T-helper 2 cell treated with Interferon-gamma antibody and Interleukin-4, amounts not matched to agents 100 ng/mL and 5 ng/mL, for 36 hours (primary cell): ENCODE results near the gene KLHL36. TPM values are rescaled to one million over a fixed set of nuclear protein-coding genes. Genes with fewer than 3 reads are reported as not detected.
"Not testable (repeated sequence)": the region's sequence is repeated elsewhere in the genome, so short reads cannot be mapped to it uniquely, and the experiment has no call there.

ENCODE experiments used
- intact Hi-C: fragments of 100-400 bp; cut with micrococcal nuclease; formaldehyde crosslinking; loops from one replicate; pipeline ENCODE4 v1.15.1; 2023
- total RNA-seq: library from RNA; stranded (reverse); gene quantifications from 2 replicates; pipeline ENCODE4 v1.2.3, GENCODE V29; 2022

The KLHL36 gene
- total RNA-seq, 1 donor from 2014 or later = 37.2 TPM

DNA sequence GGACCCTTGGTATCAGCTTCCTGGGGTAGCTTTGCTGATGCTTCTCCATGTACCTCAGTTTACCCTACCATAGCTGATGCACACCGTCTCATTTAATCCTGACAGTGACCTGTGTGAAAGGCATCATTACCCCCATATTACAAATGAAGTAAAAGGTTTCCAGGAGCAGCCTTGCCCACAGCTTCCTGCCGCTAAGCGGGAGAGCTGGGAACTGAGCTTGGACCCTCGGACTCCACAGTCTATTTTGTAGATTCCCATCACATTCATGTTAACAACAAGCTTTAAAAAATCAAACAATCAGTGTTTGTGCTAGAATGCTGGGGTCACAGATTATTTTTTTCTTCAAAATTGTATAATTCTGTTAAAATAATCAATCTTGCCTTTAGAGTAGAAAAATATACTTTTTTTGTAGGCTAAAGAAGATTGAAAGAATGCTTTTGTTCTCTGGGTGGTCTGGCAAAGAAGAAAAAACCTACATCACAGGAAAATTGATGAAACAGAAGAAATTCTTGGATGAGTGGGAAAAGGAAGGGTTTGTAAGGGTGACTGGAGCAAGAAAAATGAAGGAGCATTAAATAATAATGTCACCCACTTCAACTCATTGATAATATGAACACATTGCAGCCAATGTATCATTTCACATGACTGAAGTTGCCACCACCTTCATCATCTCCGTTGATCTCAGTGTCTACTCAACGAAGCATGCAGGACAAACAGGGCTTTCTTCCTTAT lies 41.9 kb downstream of the KLHL36 start:
- intact Hi-C loops = no loop called here

DNA sequence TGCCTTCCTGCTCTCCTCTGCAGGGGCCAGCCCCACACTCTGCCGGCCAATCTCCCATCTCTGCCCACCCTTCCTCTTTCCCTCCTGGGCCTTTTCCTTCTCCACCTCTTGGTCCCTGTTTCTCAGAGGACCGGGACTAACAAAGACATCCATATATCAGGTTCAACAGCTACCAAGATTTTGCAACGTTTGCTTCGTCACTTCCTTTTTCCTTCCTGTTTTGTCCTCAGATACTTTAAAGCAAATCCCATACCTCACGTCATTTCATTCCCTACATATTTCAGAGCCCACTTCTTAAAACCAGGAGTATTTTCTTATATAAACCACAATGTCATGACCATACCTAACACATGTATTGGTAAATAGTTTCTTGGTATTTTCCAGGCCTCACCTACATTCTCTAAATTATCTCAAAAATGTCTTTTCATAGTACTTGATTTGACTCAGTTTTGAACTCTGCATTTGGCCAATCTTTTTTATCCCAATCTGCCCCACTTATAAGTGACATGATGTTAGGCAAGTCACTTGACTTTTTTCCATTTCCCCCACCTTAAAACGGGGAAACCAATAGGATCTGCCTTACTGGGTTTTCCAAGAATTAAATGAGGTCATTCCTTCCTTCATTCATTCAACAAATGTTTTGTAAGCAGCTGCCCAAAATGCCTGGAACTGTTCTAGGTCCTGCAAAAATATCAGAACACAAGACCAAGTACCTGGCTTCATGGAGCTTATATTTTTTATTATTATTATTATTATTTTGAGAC lies 44.3 kb downstream of the KLHL36 start:
- intact Hi-C loops = no loop called here

DNA sequence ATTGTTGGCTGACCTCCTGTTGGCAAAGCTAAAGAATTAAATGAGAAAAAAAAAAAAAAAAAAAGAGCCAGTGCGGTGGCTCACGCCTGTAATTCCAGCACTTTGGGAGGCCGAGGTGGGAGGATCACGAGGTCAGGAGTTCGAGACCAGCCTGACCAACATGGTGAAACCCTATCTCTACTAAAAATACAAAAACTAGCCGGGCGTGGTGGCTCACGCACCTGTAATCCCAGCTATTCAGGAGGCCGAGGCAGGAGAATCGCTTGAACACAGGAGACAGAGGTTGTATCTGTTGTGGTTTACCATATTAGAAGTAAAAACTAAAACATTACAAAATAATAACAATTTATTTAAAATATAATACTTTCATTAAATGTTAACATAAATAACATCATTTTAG lies 45.6 kb downstream of the KLHL36 start:
- intact Hi-C loops = not testable (repeated sequence)

DNA sequence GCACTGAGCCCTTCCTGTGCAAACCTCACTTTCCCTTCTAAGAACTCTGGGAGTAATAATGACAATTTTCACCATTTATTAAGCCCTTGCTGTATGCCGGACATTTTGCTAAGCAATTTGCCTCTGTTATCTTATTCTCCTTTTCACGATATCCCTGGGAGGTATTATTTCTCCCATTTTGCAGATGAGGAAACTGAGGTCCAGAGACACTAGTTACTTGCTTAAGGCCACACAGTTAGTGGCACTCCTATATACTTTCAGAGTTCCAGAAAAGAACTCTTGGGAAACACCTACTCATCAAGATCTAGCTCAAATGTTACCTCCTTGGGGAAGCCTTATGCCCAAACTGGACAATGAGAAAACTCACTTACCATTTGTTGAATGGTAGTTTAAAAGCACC lies 46.7 kb downstream of the KLHL36 start:
- intact Hi-C loops = no loop called here

DNA sequence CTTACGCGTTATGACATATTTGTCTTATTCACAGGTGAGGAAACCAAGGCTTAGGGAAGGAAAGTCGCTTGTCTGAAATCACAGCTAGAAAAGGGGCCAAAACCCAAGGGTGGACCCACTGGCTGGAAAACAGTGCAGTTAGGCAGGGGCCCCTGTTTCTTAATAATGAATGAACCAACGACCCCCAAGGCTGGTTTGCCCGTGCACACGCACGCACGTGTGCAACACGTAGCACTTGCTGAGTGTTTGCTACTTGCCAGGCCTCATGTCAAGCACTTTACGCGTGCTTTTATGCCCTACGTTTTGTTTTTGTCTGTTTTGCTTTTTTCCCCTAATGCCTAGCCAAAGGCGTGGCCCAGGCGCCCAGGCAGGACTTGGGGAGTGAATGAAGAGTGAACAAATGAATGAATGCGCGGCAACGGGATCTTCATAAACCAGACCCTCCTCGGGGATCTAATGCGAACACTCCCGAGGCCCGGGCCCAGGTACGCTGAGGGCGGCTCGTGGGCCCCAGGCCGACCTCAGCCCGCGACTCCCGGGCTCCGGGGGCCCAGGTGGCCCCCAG lies 50.9 kb downstream of the KLHL36 start:
- intact Hi-C loops = no loop called here

DNA sequence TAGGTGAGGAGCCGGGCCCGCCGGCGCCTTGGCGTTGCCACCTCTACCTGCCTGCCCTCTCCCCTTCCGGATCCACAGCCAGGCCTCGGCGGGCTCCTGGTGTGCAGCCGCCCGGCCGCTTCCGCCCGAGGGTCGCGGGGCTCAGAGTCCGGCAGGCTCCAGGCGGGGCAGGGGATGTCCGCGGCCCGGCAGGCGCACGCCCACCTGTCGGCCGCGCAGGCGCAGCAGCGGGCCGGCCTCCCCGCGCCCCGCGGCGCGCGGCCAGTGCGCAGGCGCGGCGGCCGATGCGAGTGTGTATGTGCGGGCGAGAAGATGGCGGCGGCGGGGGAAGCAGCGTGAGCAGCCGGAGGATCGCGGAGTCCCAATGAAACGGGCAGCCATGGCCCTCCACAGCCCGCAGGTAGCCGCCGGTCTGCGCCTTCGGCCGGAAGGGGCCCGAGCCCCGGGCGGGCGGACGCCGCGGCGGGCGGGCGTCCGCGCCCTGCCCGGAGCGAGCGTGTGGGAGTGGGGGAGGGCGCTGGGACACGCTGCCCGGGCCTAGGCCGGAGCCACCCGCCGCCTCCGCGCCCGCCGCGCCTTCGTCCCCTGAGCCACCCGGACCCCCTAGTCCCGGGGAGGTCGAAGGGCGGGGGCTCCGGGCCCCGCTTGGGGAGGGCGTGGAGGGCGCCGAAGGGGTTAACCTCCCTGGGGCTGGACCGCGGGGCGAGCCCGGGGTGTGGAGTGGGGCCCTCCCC lies 51.6 kb downstream of the KLHL36 start, which contains the start of gene USP10:
TSS of gene USP10 (plus strand) at position 289 of the 734 bp plus-strand sequence. CDS start at position 380, 91 bp downstream.
- intact Hi-C loops = loop anchor here (2.0 kb wide), 1 partner anchor 25 kb away; no protein-coding TSS in a partner anchor

DNA sequence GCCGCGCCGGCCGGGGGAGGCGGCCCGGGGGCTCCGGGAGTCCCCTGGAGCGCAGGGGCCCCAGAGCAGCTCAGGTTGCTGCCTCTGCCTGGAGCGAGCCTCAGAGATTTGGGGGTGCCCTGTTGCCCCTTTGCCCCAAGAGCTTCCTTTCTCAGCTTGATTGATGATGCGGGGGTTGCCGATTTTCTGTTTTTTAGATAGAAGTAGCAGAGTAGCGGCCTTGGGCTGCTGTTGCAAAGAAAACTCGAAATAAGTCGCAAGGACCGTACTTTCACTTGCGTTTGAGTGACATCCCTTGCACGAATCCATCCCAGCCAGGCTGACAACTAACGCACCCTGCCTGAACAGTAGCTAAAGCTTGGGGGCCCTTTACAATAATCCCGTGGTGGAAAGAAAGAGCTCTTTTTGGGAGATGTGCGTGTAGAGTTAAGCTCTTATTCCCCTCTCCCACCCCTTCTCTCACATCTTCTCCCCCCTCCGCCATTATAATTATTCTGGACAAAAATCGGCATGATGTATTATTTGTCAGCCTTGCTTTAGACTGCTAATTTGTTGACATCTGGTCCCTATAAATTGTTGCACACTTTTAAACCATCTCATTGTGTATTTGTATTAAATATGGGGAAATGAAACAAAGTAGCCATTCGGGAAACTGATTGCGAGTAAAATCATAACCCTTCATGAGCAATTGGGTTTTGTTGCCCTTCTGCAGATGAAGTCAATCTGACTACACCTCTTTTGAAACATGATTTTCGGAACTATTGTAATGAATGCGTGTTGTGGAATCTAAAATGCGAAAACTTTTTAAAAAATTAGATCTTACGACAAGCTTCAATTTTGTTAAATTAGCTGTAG lies 52.4 kb downstream of the KLHL36 start:
- intact Hi-C loops = loop anchor here (2.0 kb wide), 1 partner anchor 24 kb away; no protein-coding TSS in a partner anchor

DNA sequence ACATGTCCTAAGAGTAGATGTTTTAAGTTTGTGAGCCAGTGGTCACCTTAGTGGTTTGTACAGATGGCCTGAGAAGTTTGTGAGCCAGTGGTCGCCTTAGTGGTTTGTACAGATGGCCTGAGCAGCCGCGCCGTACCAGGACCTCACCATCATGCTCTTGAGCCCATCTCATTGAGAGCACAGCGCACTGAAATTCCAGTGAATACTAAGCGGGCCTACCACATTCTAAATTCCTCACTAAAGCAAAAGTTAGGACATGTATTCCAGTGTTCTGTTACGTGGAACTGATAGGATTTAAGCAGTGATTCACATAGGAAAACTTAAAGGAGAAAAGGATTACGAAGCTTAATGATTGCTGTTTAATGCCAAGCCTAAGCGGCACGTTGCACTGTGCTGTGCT lies 55.4 kb downstream of the KLHL36 start:
- intact Hi-C loops = no loop called here

DNA sequence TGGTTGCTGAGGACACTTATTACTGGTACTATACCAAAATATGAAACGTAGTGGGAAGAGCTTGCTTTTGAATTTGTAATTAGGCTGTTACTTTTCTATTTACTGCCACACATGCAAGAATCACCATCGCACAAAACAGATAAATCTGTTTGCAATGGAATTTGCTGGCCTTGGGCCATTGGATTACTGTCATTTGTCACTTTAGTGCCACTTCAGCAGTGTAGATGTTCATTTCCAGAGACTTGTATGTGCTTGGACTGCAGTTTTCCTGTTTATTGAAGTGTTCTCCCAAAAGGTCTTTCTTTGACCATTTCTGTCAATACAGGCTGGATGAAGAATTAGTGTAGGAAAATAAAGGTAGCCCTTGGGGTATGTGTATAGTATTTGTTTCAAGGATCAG lies 55.9 kb downstream of the KLHL36 start:
- intact Hi-C loops = no loop called here

DNA sequence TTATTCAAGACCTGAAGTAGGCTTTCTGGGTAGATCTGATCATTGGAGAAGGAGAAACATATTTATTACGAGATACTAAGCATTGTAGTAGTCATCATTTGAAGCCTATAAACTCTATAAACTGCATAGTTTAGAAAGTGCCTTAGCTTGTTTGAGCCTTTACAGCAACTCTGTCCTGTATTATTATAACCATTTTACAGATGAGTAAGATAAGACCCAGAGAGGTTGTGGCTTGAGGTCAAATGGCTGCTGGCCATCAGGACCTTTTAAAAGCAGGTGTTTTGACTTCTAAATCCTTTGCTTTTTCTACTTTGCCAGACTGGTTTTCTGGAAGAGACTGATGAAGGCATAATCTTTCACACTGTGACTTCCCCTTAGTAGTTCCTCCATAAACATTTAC lies 58.5 kb downstream of the KLHL36 start:
- intact Hi-C loops = no loop called here

DNA sequence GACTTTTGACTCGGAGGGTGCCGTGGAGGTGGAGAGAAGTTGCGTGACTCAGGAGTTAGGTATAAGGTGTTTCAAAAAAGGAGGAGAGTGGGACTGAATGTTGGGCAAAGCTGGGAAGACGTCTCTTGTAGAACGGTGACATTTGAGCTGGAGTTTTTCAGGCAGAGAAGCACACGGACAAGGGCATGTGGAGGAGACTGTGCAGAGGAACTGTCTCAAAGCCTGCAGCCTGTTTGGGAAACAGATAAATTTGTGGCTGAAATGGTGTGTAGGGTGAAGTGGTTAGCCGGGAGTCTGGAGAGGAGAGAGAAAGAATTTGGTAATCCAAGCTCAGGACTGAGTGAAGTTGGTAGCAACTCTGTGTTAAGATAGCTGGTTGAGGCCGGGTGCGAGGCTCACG lies 61.3 kb downstream of the KLHL36 start:
- intact Hi-C loops = no loop called here

DNA sequence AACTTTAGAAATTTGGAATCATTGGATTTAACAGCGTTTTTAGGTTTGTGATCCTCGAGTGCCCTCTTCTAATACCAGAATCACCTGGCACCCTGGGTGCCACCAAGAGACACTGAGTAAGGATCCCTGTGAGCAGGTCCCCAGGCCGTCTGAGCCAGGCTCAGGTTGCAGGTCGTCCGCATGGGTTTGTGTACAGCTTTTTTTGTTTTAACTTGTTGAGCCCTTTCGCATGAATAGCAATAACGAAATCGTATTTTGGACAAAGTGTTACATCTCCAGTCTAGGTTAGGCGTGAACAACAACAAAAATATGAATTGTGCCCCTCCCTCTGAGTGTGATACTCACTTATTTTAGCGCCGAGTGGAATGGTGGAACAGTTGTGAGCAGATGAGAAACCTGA lies 62.4 kb downstream of the KLHL36 start:
- intact Hi-C loops = no loop called here

Other genes with a start within 250 kb of the KLHL36 start
- 23.6 and 28.2 TPM in 2 replicates for gene MEAK7, start 143.9 kb upstream of the KLHL36 start, total RNA-seq
- 887 and 893 TPM in 2 replicates for gene COTL1, start 30.4 kb upstream of the KLHL36 start, total RNA-seq
- gene USP10, start 51.5 kb downstream of the KLHL36 start, total RNA-seq = 106 and 124 TPM in 2 replicates
- gene CRISPLD2, start 171.5 kb downstream of the KLHL36 start, total RNA-seq = 0.50 and 0.57 TPM in 2 replicates